Fibroblast of villous mesenchyme (primary cell): Measurements from ENCODE around the gene PTAFR. TPM values are rescaled to one million over a fixed set of nuclear protein-coding genes. Genes with fewer than 3 reads are reported as not detected.

Experiments used
- DNase-seq: peaks from one replicate; pipeline ENCODE4 v3.0.0-alpha.2; 2010; ENCODE audit warnings: low read depth
- H3K4me3 ChIP-seq: 2 replicates; pipeline ENCODE4 v1.5.1; 2011; ENCODE audit warnings: low read depth, mild to moderate bottlenecking, low read length
- CTCF ChIP-seq: IDR thresholded peaks from 2 replicates; pipeline ENCODE4 v1.5.1; 2012; ENCODE audit warnings: low read depth, mild to moderate bottlenecking, low read length; ENCODE audit not compliant: insufficient read depth
- total RNA-seq: library from RNA; depleted of rRNA; stranded (reverse); fragments of >200 nt; gene quantifications from 2 replicates; pipeline ENCODE4 v1.2.3, GENCODE V29; 2012

Gene PTAFR
- total RNA-seq, 1 donor: under 0.01 TPM

- DNase-seq: no peak
- no peak overlapping the region for H3K4me3 ChIP-seq
- TF ChIP-seq CTCF: no peak
Observed at GRCh38 chr1:28136169-28136921, 40.1 kb downstream of the PTAFR start.

- no peak for DNase-seq
- no peak for TF ChIP-seq CTCF
- H3K4me3 ChIP-seq: no peak overlapping the region
Observed at GRCh38 chr1:28135371-28136168, 40.9 kb downstream of the PTAFR start.

- DNase-seq: no peak
- TF ChIP-seq CTCF: no peak
- no peak overlapping the region for H3K4me3 ChIP-seq
Observed at GRCh38 chr1:28134651-28135207, 41.8 kb downstream of the PTAFR start.

- no peak for TF ChIP-seq CTCF
- no peak for DNase-seq
Observed at GRCh38 chr1:28132171-28133167, 44.0 kb downstream of the PTAFR start.

GRCh38 chr1:28130901-28131300, 45.6 kb downstream of the PTAFR start:
- TF ChIP-seq CTCF: no peak
- H3K4me3 ChIP-seq: no peak overlapping the region

More at GRCh38 chr1:28132171-28133167, 44.0 kb downstream of the PTAFR start:
- H3K4me3 ChIP-seq: no peak overlapping the region

GRCh38 chr1:28129150-28129549, 47.3 kb downstream of the PTAFR start:
- no peak overlapping the region for H3K4me3 ChIP-seq
- no peak for TF ChIP-seq CTCF
- DNase-seq: peak; percentile 28

More at GRCh38 chr1:28130901-28131300, 45.6 kb downstream of the PTAFR start:
- no peak for DNase-seq
